NB4 (cell line): Measurements from ENCODE around the gene PCDHGA10.

Experiments
- CTCF ChIP-seq: IDR thresholded peaks from one replicate; pipeline ENCODE4 v1.5.1; 2012; ENCODE audit warnings: low read depth, low read length
- MAX ChIP-seq: IDR thresholded peaks from 2 replicates; pipeline ENCODE4 v1.6.1; 2011; ENCODE audit warnings: low read depth, low read length
- MYC ChIP-seq: IDR thresholded peaks from 2 replicates; pipeline ENCODE4 v1.6.1; 2011; ENCODE audit warnings: low read depth, low read length
- POLR2A ChIP-seq: IDR thresholded peaks from 2 replicates; pipeline ENCODE4 v1.6.1; 2011; ENCODE audit warnings: mild to moderate bottlenecking; ENCODE audit not compliant: insufficient read length; ENCODE audit errors: extremely low read depth

GRCh38 chr5:141392429-141393198 lies 20.2 kb upstream of the PCDHGA10 start, which contains the start of gene PCDHGA8:
- TF ChIP-seq CTCF (no peak), MAX (no peak), POLR2A (no peak), MYC (no peak)
